WERI-Rb-1 (cell line): Measurements from ENCODE around the gene RGL1.
A peak's percentile ranks its signal among the peaks of the same experiment; 100 is the strongest.

Experiments used
- DNase-seq: peaks from one replicate; pipeline ENCODE4 v3.0.0-alpha.2; 2020
- H3K27ac ChIP-seq: fragments of 250-450 bp; sonication (Bioruptor Pico); 2 replicates; pipeline ENCODE4 v1.5.1; 2020; ENCODE audit warnings: mild to moderate bottlenecking, moderate library complexity
- H3K27me3 ChIP-seq: fragments of 250-450 bp; sonication (Bioruptor Pico); 2 replicates; pipeline ENCODE4 v1.5.1; 2021; ENCODE audit warnings: mild to moderate bottlenecking, low read depth, moderate library complexity; ENCODE audit not compliant: insufficient read depth, severe bottlenecking
- H3K36me3 ChIP-seq: fragments of 250-450 bp; sonication (Bioruptor Pico); 2 replicates; pipeline ENCODE4 v1.5.1; 2020; ENCODE audit warnings: mild to moderate bottlenecking, moderate library complexity
- H3K4me3 ChIP-seq: 2 replicates; pipeline ENCODE4 v1.5.1; 2011; ENCODE audit warnings: low read depth, mild to moderate bottlenecking, control low read depth, low read length
- H3K9me3 ChIP-seq: fragments of 250-450 bp; sonication (Bioruptor Pico); 2 replicates; pipeline ENCODE4 v1.5.1; 2021; ENCODE audit warnings: mild to moderate bottlenecking, moderate library complexity; ENCODE audit not compliant: severe bottlenecking
- CTCF ChIP-seq: IDR thresholded peaks from 2 replicates; pipeline ENCODE4 v1.5.1; 2011; ENCODE audit warnings: low read depth, mild to moderate bottlenecking, control low read depth, inconsistent platforms, low read length

Gene RGL1

GRCh38 chr1:183880531-183881243 lies 75.8 kb downstream of the RGL1 start:
- no peak overlapping the region for H3K4me3 ChIP-seq
- H3K36me3 ChIP-seq, result no peaks in the 10 kb centered on the region; the same call in 1 of the 2 replicates
- no peak for DNase-seq
- H3K9me3 ChIP-seq, result no peaks in the 10 kb centered on the region
- no peaks in the 10 kb centered on the region for H3K27me3 ChIP-seq
- no peak overlapping the region for H3K27ac ChIP-seq
- TF ChIP-seq CTCF, result 0 out of 2 replicates have a peak, but pooled peaks have one; percentile 9

- Histone ChIP-seq H3K9me3 (no peaks in the 10 kb centered on the region), H3K27ac (no peak overlapping the region), H3K27me3 (no peaks in the 10 kb centered on the region), H3K4me3 (no peak overlapping the region), H3K36me3 (no peaks in the 10 kb centered on the region; the same call in 1 of the 2 replicates)
- DNase-seq, result no peak
- TF ChIP-seq CTCF, result no peak
Observed at GRCh38 chr1:183881387-183882131, 76.6 kb downstream of the RGL1 start.

GRCh38 chr1:183882335-183883167 lies 77.6 kb downstream of the RGL1 start:
- no peaks in the 10 kb centered on the region for H3K27me3 ChIP-seq
- H3K9me3 ChIP-seq, result no peaks in the 10 kb centered on the region
- H3K27ac ChIP-seq, result no peak overlapping the region
- no peak for DNase-seq
- H3K4me3 ChIP-seq, result no peak overlapping the region
- no peak for TF ChIP-seq CTCF
- H3K36me3 ChIP-seq, result no peaks in the 10 kb centered on the region; the same call in 1 of the 2 replicates

DNA sequence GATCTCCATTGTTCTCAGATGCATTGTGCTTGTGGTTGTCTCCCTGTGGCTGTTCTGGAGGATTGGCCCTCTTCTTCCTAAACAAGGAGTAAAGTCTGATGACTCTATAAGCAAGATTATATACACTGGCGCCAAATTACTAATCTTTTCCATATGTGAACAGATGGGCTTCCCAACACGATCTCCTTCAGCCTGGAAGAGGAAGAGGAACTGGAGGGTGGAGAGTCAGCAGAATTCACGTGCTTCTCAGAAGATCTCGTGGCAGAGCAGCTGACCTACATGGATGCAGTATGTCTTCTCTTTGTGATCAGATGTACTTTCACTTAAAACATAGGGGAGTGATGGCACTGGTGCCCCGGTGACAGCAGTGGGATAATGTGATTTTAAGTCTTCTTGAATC lies 78.7 kb downstream of the RGL1 start:
- H3K27me3 ChIP-seq, result no peaks in the 10 kb centered on the region
- peak; percentile 35 for DNase-seq
- H3K9me3 ChIP-seq, result no peaks in the 10 kb centered on the region
- peak overlapping the region; percentile 25 for H3K27ac ChIP-seq
- no peaks in the 10 kb centered on the region; the same call in 1 of the 2 replicates for H3K36me3 ChIP-seq
- no peak for TF ChIP-seq CTCF
- H3K4me3 ChIP-seq, result no peak overlapping the region

DNA sequence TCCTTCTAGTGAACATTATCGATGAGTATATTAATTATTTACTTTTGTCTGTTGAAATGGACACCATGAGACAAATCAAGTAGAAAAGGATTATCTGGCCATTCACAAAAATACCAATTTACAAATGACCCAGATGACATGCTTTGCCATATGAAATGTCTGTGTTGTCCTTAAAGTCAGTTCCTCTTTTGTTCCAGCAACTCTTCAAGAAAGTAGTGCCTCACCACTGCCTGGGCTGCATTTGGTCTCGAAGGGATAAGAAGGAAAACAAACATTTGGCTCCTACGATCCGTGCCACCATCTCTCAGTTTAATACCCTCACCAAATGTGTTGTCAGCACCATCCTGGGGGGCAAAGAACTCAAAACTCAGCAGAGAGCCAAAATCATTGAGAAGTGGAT lies 79.6 kb downstream of the RGL1 start:
- no peak for TF ChIP-seq CTCF
- Histone ChIP-seq H3K9me3 (no peaks in the 10 kb centered on the region), H3K4me3 (no peak overlapping the region), H3K27ac (no peak overlapping the region), H3K27me3 (no peaks in the 10 kb centered on the region), H3K36me3 (no peaks in the 10 kb centered on the region; the same call in 1 of the 2 replicates)
- no peak for DNase-seq
